Common myeloid progenitor, CD34-positive (primary cell): Measurements from ENCODE around the gene PCP4.

Experiments used
- CTCF ChIA-PET: fragments of 350-600 bp; sonication (Branson Sonifier 250); formaldehyde crosslinking; loops from one replicate; lab custom pipeline; 2021; ENCODE audit warnings: antibody characterized with exemption; lab: Charles Lee
- POLR2A ChIA-PET: fragments of 350-600 bp; sonication (Branson Sonifier 250); formaldehyde crosslinking; loops from one replicate; lab custom pipeline; 2021; ENCODE audit warnings: antibody characterized with exemption; lab: Charles Lee
- DNase-seq, 3 donors: peaks; one replicate each; pipeline versions ENCODE4 v3.0.0 to v3.0.0-alpha.2; 2013
- H3K27ac ChIP-seq, 2 experiments: 1 replicate in 1 of 2; 2 replicates in 1 of 2; pipeline ENCODE4 v1.7.0; 2013; ENCODE audit warnings: inconsistent platforms in 2 of 2, low read length in 2 of 2, mild to moderate bottlenecking in 2 of 2, low read depth in 1 of 2, moderate library complexity in 1 of 2; ENCODE audit not compliant: severe bottlenecking in 2 of 2, insufficient read depth in 1 of 2, poor library complexity in 1 of 2
- H3K27me3 ChIP-seq, 5 experiments: replicated peaks in 2 of 5; 1 replicate in 3 of 5; 2 replicates in 2 of 5; pipeline versions ENCODE4 v1.6.1 to v1.7.0; 2013; ENCODE audit warnings: low read length in 4 of 5, mild to moderate bottlenecking in 2 of 5, moderate library complexity in 2 of 5, inconsistent platforms in 1 of 5; ENCODE audit not compliant: insufficient read depth in 5 of 5, control insufficient read depth in 4 of 5
- H3K36me3 ChIP-seq, 4 experiments: 1 replicate in 2 of 4; 2 replicates in 2 of 4; pipeline versions ENCODE4 v1.6.1 to v1.7.0; 2013; ENCODE audit warnings: low read length in 3 of 4, control low read depth in 1 of 4, mild to moderate bottlenecking in 1 of 4; ENCODE audit not compliant: control insufficient read depth in 4 of 4, insufficient read depth in 4 of 4
- H3K4me1 ChIP-seq, 4 experiments: 1 replicate in 3 of 4; 2 replicates in 1 of 4; pipeline versions ENCODE4 v1.6.1 to v1.7.1; 2013; ENCODE audit warnings: low read length in 3 of 4, mild to moderate bottlenecking in 3 of 4, control low read depth in 1 of 4, inconsistent platforms in 1 of 4, moderate library complexity in 1 of 4; ENCODE audit not compliant: control insufficient read depth in 4 of 4, insufficient read depth in 4 of 4; ENCODE audit errors: control extremely low read depth in 1 of 4
- H3K4me3 ChIP-seq, 7 experiments: 1 replicate in 4 of 7; 2 replicates in 3 of 7; pipeline versions ENCODE4 v1.5.1 to v1.7.0; 2013; ENCODE audit warnings: mild to moderate bottlenecking in 7 of 7, low read length in 6 of 7, moderate library complexity in 6 of 7, inconsistent platforms in 2 of 7, low read depth in 2 of 7, control low read depth in 1 of 7; ENCODE audit not compliant: insufficient read depth in 4 of 7, control insufficient read depth in 1 of 7; ENCODE audit errors: extremely low read depth in 1 of 7
- H3K9me3 ChIP-seq, 5 experiments: 1 replicate in 4 of 5; 2 replicates in 1 of 5; pipeline versions ENCODE4 v1.6.1 to v1.7.1; 2013; ENCODE audit warnings: low read length in 4 of 5, mild to moderate bottlenecking in 2 of 5, inconsistent platforms in 1 of 5, low read depth in 1 of 5, moderate library complexity in 1 of 5; ENCODE audit not compliant: control insufficient read depth in 4 of 5, insufficient read depth in 2 of 5; ENCODE audit errors: control extremely low read depth in 1 of 5
- WGBS: methylation state at CpG from one replicate; pipeline ENCODE4 v1.1.5; 2013; ENCODE audit not compliant: insufficient coverage; 5-methylcytosine and 5-hydroxymethylcytosine counted together

PCP4 gene

DNA sequence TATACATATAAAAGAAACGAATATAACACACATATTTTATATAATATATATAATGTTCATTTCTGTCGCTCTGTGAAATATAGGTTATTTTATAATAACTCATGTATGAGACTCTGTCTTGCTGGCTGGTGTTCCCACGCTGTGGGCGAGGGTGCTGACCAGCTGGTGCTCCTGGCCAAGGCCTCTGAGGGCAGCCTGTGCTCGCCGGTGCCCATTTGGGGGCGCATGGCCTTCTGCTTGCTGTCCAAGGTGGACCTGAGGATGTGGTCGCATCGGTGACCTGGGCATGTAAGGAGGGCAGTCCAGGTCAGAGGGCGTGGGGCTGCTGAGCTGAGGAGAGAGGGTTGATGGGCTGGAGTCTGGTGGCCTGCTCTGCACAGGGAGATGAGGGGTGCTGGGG lies 1.1 kb upstream of the PCP4 start:
- Histone ChIP-seq H3K27ac (no peak overlapping the region), H3K27me3 (peaks cover 0 to 30% (median 9%) of the 10 kb centered on the region in 5 experiments), H3K4me1 (no peaks in the 10 kb centered on the region), H3K9me3 (no peaks in the 10 kb centered on the region), H3K36me3 (no peaks in the 10 kb centered on the region), H3K4me3 (no peak overlapping the region)
- 98% methylated on average over 8 of the region's 10 CpGs for WGBS
- ChIA-PET POLR2A (no interaction called here), CTCF (interaction anchor here (1.5 to 2.3 kb wide), 2 partner anchors 254 to 259 kb away, joined by 5 to 17 read pairs; no protein-coding TSS in a partner anchor)
- DNase-seq, result no peak

DNA sequence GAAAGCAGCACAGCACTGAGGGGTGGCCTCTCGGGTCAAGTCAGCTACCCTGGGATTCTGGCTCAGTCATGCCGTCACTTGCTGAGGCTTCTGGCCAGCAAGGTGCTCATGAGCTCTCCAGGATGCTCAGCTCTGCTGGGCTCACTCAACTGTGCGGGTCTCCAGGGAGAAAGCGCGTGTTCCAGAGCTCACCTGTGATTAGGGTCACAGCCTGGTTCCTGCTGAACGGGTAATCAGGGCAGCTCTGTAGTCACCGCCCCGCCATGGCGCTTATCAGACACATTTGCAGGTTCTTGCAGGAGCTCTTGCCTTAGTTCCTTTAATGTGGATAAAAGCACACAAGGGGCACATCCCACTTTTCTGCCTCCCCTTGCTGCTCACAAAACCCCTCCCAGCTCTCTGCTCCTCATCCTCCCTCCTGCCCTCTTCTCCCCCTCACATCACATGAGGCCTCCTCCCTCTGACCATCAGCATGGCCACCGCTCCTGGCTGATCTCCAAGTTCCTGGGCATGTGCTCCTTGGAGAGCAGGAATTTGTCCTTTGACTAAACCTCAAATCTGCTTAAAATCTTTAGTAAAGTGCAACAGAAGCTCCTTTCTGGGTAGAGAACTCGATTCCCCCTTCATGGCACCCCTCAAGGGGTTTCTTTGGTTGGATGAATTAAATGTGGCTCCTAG lies 2.0 kb downstream of the PCP4 start:
- DNase-seq, result no peak
- WGBS, result 85% methylated on average over 9 of the region's 11 CpGs
- POLR2A ChIA-PET, result no interaction called here
- Histone ChIP-seq H3K27me3 (peaks cover 2 to 30% (median 9%) of the 10 kb centered on the region in 5 experiments), H3K36me3 (no peaks in the 10 kb centered on the region), H3K27ac (no peak overlapping the region), H3K4me3 (no peak overlapping the region), H3K4me1 (no peaks in the 10 kb centered on the region), H3K9me3 (no peaks in the 10 kb centered on the region)
- CTCF ChIA-PET, result interaction anchor here (1.1 to 1.6 kb wide), 4 partner anchors 249 to 255 kb away, joined by 3 to 8 read pairs (median 5); no protein-coding TSS in a partner anchor

DNA sequence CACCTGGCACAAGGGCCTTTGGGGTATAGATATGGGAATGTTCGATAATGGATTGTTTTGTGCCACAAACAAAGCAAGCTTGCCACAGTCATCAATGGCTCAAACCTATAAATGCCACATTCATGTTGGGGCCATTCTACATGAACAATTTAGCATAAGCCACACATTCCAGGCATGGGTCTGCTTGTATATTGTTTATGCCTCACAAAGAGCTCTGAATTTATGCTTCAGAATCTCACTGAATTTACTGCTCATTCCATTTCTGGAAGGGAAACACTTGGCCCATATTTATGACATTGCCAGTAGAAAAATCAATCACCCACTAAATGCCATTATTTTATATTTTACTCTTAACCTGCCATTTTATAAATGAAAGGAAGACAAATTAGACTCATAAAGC lies 6.4 kb downstream of the PCP4 start:
- Histone ChIP-seq H3K9me3 (no peaks in the 10 kb centered on the region), H3K4me3 (no peak overlapping the region), H3K4me1 (no peaks in the 10 kb centered on the region), H3K27ac (no peak overlapping the region), H3K36me3 (no peaks in the 10 kb centered on the region), H3K27me3 (peaks cover 0 to 12% (median 2%) of the 10 kb centered on the region in 5 experiments)
- no peak for DNase-seq
- CTCF ChIA-PET, result interaction anchor here (1.0 kb wide), 1 partner anchor 9 kb away, joined by 3 read pairs; no protein-coding TSS in a partner anchor
- no CpG with 5 or more reads among the region's 1 CpG for WGBS
- POLR2A ChIA-PET, result no interaction called here

DNA sequence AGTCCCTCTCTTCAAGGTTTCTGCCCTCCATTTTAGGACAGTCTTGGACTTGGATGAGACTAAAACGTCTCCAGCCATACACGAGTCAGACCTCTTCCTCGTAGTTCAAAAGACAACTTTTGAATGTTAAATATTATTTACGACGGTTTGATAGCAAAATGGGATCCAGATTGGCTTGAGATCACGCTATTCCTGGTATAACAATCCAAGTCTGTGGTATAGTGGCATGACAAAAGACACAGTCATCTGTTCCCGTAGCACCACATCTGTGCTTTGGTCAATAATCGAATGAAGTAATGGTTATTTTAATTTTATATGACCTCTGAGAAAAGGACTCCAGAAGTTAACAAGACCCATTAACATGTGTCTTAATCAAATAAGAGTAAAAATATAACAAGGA lies 7.0 kb downstream of the PCP4 start:
- H3K4me3 ChIP-seq, result no peak overlapping the region
- H3K36me3 ChIP-seq, result no peaks in the 10 kb centered on the region
- CTCF ChIA-PET, result no interaction called here
- DNase-seq, result no peak
- POLR2A ChIA-PET, result no interaction called here
- whole genome bisulfite sequencing, result 90% methylated on average over 6 of the region's 8 CpGs
- no peak overlapping the region for H3K27ac ChIP-seq
- peaks cover 0 to 9% (median 4%) of the 10 kb centered on the region in 5 experiments for H3K27me3 ChIP-seq
- H3K9me3 ChIP-seq, result no peaks in the 10 kb centered on the region
- no peaks in the 10 kb centered on the region for H3K4me1 ChIP-seq

DNA sequence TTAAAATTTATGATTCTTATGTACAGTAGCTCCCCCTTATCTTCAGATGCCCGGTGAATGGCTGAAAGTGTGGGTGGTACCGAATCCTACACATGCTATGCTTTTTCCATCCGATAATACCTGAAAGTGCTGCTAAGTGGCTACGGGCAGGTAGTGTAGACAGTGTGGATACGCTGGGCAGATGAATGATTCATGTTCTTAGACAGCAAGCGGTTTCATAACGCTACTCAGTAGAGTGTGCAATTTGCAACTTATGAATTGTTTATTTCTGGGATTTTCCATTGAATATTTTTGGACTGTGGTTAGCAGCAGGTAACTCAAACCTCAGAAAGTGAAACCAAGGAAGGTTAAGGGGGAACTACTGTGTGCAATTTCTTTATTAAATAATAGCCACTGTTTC lies 7.5 kb downstream of the PCP4 start:
- no peaks in the 10 kb centered on the region for H3K36me3 ChIP-seq
- H3K4me3 ChIP-seq, result no peak overlapping the region
- H3K27me3 ChIP-seq, result peaks cover 0 to 9% (median 4%) of the 10 kb centered on the region in 5 experiments
- DNase-seq, result no peak
- CTCF ChIA-PET, result no interaction called here
- no peak overlapping the region for H3K27ac ChIP-seq
- H3K4me1 ChIP-seq, result no peaks in the 10 kb centered on the region
- H3K9me3 ChIP-seq, result no peaks in the 10 kb centered on the region
- 94% methylated on average over 7 of the region's 7 CpGs for WGBS
- POLR2A ChIA-PET, result no interaction called here

DNA sequence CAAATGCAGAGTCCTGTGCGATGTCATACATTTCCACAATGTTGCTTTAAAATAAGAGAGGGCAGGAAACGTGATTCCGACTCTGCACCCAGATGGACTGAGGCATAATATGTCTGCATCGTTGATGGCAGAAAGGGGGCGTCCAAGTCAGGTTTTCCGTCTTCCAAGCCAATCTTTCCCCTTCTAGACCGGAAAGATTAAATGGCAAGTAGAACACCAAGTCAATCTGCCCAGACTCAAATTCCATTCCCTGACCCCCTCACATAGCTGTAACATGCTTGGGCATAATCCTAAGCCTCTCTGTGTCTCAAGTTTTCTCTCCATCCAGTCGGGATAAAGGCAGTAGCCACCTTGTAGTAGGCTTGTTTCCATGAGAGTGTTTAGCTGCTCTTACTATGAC lies 14.4 kb downstream of the PCP4 start:
- 86% methylated on average over 8 of the region's 8 CpGs for WGBS
- Histone ChIP-seq H3K4me1 (no peaks in the 10 kb centered on the region), H3K9me3 (no peaks in the 10 kb centered on the region), H3K27ac (no peak overlapping the region), H3K27me3 (peaks cover 0 to 13% (median 3%) of the 10 kb centered on the region in 5 experiments), H3K4me3 (no peak overlapping the region), H3K36me3 (no peaks in the 10 kb centered on the region)
- DNase-seq, result no peak
- CTCF ChIA-PET, result interaction anchor here (2.4 kb wide), 1 partner anchor 14 kb away, joined by 5 read pairs; the partner anchor contains the start of gene PCP4
- POLR2A ChIA-PET, result no interaction called here

DNA sequence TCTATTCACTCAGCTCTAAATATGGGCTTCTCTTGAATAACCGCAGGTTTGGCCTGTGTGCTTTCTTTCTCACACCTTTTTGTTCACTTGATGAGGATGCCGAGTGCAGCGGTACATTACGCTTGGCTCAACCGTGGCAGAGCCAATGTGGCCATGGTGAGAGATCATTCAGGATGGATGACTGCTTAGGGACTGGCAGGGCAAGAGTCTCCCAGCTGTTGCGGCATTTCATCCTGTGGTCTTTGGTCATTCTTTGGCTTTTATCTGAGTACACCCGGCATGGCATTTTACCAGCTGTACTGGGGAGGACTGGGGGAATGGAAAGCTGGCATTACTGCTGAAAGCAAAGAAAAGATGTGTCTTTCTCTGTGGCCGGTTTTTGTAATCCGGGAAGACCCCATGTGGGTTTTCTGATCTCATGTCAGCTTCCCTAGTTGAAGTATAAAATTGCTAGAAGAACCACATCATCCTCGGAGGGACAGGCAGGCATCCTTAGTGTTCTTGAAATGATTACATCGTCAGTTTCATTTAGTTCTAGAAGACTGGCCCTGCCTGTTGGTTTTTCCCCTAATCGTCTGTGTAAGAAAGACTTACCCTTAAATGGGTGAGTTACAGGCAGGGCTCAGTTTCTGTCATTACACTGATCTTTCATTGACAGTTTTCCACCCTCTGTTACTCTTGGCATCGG lies 15.1 kb downstream of the PCP4 start:
- H3K9me3 ChIP-seq, result no peaks in the 10 kb centered on the region
- ChIA-PET CTCF (interaction anchor here (2.4 kb wide), 1 partner anchor 15 kb away, joined by 5 read pairs; the partner anchor contains the start of gene PCP4), POLR2A (no interaction called here)
- H3K27ac ChIP-seq, result no peak overlapping the region
- H3K4me1 ChIP-seq, result no peaks in the 10 kb centered on the region
- no peak for DNase-seq
- 93% methylated on average over 13 of the region's 13 CpGs for WGBS
- H3K36me3 ChIP-seq, result no peaks in the 10 kb centered on the region
- H3K4me3 ChIP-seq, result no peak overlapping the region
- H3K27me3 ChIP-seq, result peaks cover 0 to 13% (median 3%) of the 10 kb centered on the region in 5 experiments
